BJ (cell line): ENCODE measurements around the gene DLX2. TPM values are rescaled to one million over a fixed set of nuclear protein-coding genes. Genes with fewer than 3 reads are reported as not detected.

Source experiments
- CTCF ChIA-PET: fragments of 350-600 bp; formaldehyde crosslinking; extraction: SDS; loops from one replicate; lab custom pipeline; 2021; ENCODE audit warnings: antibody characterized with exemption, inconsistent platforms; lab: Yijun Ruan, JAX
- POLR2A ChIA-PET: fragments of 300-600 bp; sonication (Branson Sonifier 250); formaldehyde crosslinking; extraction: SDS; loops from one replicate; lab custom pipeline; 2021; ENCODE audit warnings: antibody characterized with exemption; lab: Charles Lee
- DNase-seq: peaks from one replicate; pipeline ENCODE4 v3.0.0-alpha.2; 2011; ENCODE audit warnings: low read depth
- H3K27me3 ChIP-seq: 2 replicates; pipeline ENCODE4 v1.6.0; 2011; ENCODE audit warnings: low read length; ENCODE audit not compliant: control insufficient read depth, insufficient read depth
- H3K36me3 ChIP-seq: 2 replicates; pipeline ENCODE4 v1.5.1; 2011; ENCODE audit warnings: low read length; ENCODE audit not compliant: control insufficient read depth, insufficient read depth
- H3K4me3 ChIP-seq: 2 replicates; pipeline ENCODE4 v1.5.1; 2011; ENCODE audit warnings: low read depth, mild to moderate bottlenecking, control low read depth, low read length
- polyA plus RNA-seq: library from polyadenylated mRNA; depleted of rRNA; stranded (reverse); fragments of >200 nt; gene quantifications from 2 replicates; pipeline ENCODE4 v1.2.3, GENCODE V29; 2011; rRNA removed
- TF ChIP-seq, protein P1 (sequence below): IDR thresholded peaks from 2 replicates; pipeline ENCODE4 v1.5.1; 2011; ENCODE audit warnings: low read depth, mild to moderate bottlenecking, control low read depth, inconsistent platforms, low read length, moderate library complexity; ENCODE audit not compliant: insufficient read depth

The DLX2 gene
- polyA plus RNA-seq, 1 experiment, result 0.20 TPM

DNA sequence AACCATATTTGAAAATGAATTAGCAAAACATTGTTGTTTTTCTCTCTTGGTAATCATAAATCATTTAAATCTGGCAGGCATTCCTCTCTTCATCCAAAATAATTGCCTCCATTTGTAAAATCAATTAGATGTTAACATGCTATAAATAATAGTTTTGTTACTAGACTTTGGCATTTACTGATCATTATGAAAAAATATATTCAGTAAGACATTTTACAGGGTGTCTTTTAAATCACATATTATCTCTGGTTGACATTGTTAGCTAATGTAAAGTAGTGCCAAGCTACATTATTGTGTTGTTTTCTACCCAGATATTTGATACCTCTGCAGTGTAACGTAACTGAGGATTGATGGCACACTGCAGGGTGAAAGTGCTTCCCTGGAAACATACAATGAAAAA, 49.2 kb downstream of the DLX2 start:
- ChIA-PET POLR2A (no interaction called here), CTCF (interaction anchor here (0.5 to 1.4 kb wide), 2 partner anchors 15 to 76 kb away, joined by 3 read pairs; no protein-coding TSS in a partner anchor)
- TF ChIP-seq, protein P1, sequence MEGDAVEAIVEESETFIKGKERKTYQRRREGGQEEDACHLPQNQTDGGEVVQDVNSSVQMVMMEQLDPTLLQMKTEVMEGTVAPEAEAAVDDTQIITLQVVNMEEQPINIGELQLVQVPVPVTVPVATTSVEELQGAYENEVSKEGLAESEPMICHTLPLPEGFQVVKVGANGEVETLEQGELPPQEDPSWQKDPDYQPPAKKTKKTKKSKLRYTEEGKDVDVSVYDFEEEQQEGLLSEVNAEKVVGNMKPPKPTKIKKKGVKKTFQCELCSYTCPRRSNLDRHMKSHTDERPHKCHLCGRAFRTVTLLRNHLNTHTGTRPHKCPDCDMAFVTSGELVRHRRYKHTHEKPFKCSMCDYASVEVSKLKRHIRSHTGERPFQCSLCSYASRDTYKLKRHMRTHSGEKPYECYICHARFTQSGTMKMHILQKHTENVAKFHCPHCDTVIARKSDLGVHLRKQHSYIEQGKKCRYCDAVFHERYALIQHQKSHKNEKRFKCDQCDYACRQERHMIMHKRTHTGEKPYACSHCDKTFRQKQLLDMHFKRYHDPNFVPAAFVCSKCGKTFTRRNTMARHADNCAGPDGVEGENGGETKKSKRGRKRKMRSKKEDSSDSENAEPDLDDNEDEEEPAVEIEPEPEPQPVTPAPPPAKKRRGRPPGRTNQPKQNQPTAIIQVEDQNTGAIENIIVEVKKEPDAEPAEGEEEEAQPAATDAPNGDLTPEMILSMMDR, result no peak

DNA sequence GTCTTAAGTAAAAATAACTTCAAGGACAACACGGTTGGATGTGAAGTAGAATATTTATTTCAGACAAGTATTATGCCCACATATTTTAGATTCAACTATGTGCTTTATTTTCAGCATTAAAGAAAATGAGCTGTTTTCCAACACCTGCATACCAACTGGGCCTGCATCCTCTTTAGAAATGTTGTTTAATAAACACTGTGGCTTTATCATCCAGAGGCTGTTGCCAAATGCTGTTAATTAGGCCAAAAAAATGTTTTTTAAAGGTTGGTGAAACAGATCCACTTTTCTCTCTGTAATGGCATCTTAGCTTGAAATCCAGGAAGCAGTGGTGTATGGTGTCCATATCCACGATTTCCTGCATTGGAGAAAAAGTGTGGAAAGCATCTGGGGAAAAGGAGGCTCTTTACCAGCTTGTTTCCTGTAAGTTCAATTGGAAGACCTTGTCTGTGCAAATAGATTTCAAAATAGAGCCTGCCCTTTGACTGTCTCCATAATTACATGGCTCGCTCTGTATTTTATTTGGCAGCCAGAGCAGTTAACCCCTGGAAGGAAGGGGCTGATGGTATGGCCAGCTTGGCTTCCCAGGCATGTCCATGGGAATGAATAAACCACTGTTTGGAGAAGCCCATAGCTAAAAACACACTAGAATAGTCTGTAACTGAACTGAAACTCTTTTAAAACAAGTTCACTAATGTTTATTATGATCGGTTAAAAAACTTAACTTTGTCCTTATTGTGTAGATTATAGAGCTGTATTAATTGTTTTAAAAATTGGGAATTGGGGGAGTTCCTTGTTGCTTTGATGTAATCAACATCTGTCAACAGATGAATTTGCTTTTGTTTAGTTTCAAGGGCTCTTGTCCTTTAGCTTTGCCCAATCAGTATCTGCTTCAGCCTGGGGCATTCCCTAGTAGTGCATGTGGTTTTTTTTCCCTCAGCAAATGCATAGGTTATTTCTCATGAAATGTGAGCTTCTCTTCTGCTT, 50.4 kb downstream of the DLX2 start:
- no peaks in the 10 kb centered on the region for H3K27me3 ChIP-seq
- H3K4me3 ChIP-seq, result no peak overlapping the region
- ChIA-PET POLR2A (no interaction called here), CTCF (interaction anchor here (1.2 to 1.4 kb wide), 3 partner anchors 10 to 16 kb away, joined by 3 to 5 read pairs (median 3); no protein-coding TSS in a partner anchor)
- TF ChIP-seq, protein P1, result no peak
- no peaks in the 10 kb centered on the region for H3K36me3 ChIP-seq
- no peak for DNase-seq

More for the DNA sequence above, 49.2 kb downstream of the DLX2 start:
- Histone ChIP-seq H3K27me3 (no peaks in the 10 kb centered on the region), H3K4me3 (no peak overlapping the region), H3K36me3 (no peaks in the 10 kb centered on the region)
- no peak for DNase-seq

DNA sequence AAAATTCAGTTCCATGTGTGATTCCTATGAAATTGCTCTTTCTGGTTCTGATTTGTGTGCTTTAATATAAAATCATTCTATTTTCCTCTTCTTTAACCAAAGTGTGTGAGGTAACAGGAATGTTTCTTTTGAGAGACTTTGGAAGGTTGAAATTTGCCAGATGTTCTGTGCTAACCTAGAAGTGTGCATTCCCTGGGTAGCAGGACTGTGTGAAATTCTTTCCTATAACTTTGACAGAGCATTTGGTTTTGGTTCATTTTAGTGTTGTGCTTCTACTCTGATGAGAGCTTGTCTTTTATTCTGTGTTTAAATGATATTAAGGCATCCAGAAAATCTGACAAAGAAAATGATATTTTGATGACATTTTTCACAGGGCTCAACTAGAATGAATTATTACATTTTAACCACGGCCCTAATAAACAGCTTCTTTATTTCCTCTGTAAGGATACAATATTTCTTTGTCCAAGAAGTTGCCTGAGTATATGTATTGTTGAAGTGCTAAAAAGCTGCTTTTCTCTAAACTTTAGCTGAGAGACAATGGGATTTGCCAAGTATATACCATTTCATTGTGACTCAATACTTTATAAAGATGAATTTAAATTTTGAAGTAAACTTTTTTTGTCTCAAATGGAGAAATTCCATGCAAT, 52.1 kb downstream of the DLX2 start:
- Histone ChIP-seq H3K27me3 (no peaks in the 10 kb centered on the region), H3K4me3 (no peak overlapping the region), H3K36me3 (no peaks in the 10 kb centered on the region)
- ChIA-PET CTCF (no interaction called here), POLR2A (no interaction called here)
- TF ChIP-seq, protein P1, result no peak
- DNase-seq, result no peak

DNA sequence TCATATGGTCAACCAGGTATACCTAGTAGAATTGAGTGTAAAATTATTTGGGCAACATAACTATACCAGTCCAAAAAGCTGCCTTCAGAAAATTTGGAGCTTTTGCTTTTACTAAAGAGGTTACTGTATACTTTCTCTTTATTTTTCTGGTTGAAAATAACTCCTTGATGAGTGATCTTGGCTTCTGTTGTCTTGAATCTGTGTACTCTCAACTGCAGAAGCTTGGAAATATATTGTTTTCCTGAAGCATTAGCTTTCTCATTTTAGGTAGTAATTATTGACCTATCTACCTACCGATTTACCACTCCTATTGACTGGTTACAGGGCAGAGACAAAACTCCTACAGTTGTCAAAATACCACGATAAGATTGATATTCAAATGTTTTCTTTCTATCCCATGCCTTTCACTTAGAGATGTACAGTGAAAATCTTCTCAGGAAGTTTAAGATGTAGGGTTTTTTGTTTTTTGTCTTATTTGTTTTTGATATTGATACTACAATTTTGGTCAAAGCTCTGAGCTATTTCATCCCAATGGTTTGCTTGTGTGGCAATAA, 53.1 kb downstream of the DLX2 start:
- DNase-seq, result no peak
- TF ChIP-seq, protein P1, result no peak
- H3K4me3 ChIP-seq, result no peak overlapping the region
- CTCF ChIA-PET, result no interaction called here
- POLR2A ChIA-PET, result no interaction called here
- H3K36me3 ChIP-seq, result no peaks in the 10 kb centered on the region
- no peaks in the 10 kb centered on the region for H3K27me3 ChIP-seq

Other genes with a start within 250 kb of the DLX2 start
- 16.3 and 19.5 TPM in 2 replicates for gene SLC25A12, start 208.7 kb downstream of the DLX2 start, polyA plus RNA-seq
- 19.9 and 51.7 TPM in 2 replicates for gene HAT1, start 180.4 kb downstream of the DLX2 start, polyA plus RNA-seq
- gene METAP1D, start 102.9 kb downstream of the DLX2 start, polyA plus RNA-seq, result 4.8 and 6.2 TPM in 2 replicates
- gene DLX1, start 17.4 kb downstream of the DLX2 start, polyA plus RNA-seq, result 1.2 and 1.4 TPM in 2 replicates